HG03135 (cell line): ENCODE data around the gene KSR1.
"Not testable (repeated sequence)": the region's sequence is repeated elsewhere in the genome, so short reads cannot be mapped to it uniquely, and the experiment has no call there.

ENCODE experiments used
- ATAC-seq: cut with Tn5 transposase; IDR thresholded peaks from one replicate; pipeline ENCODE4 v1.9.1; 2021; ENCODE audit warnings: mild to moderate bottlenecking, moderate library complexity; ENCODE audit not compliant: unreplicated experiment

The KSR1 gene

DNA sequence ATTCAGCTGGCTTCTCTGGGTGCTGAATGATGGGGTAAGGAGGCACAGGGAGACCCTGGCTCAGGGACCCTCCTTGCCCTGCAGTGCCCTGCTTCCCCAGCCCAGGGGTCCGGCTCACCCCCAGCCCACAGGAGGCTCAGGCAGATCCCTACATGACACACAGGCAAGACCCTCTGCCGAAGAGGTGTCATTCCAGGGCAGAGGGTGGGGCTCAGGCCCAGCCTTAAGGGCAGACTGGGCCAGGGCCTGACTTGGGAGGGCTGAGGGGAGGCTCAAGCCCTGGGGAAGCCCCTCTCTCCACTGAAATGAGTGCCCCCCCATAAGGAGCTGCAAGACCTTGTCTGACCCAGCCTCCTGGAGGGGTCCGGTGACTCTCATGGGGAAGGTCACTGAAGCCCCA lies 30.3 kb upstream of the KSR1 start:
- no peak for ATAC-seq

DNA sequence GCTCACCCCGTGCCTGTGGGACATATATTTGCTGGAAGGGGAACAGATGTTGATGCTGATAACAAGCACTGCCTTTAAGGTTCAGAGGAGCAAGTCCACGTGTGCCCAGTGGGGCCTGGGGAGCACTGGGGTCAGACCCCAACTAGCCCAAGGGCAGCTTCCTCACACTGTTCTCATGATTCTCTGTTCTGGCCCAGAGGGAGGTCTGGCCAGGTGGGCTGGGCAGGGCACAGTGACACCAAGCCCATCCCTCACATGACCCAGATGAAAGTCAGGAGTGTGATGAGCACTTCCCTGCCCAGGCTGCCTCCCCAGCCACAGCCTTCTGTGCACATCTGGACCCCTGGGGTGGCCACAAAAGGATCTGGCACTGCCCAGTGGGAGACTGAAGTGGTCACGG lies 29.8 kb upstream of the KSR1 start:
- ATAC-seq: not testable (repeated sequence)

DNA sequence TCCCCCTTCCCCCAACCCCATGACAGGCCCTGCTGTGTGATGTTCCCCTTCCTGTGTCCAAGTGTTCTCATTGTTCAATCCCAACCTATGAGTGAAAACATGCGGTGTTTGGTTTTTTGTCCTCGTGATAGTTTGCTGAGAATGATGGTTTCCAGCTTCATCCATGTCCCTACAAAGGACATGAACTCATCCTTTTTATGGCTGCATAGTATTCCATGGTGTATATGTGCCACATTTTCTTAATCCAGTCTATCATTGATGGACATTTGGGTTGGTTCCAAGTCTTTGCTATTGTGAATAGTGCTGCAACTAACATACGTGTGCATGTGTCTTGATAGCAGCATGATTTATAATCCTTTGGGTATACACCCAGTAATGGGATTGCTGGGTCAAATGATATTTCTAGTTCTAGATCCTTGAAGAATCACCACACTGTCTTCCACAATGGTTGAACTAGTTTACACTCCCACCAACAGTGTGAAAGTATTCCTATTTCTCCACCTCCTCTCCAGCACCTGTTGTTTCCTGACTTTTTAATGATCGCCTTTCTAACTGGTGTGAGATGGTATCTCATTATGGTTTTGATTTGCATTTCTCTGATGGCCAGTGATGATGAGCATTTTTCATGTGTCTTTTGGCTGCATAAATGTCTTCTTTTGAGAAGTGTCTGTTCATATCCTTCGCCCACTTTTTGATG lies 28.9 kb upstream of the KSR1 start:
- ATAC-seq: not testable (repeated sequence)

DNA sequence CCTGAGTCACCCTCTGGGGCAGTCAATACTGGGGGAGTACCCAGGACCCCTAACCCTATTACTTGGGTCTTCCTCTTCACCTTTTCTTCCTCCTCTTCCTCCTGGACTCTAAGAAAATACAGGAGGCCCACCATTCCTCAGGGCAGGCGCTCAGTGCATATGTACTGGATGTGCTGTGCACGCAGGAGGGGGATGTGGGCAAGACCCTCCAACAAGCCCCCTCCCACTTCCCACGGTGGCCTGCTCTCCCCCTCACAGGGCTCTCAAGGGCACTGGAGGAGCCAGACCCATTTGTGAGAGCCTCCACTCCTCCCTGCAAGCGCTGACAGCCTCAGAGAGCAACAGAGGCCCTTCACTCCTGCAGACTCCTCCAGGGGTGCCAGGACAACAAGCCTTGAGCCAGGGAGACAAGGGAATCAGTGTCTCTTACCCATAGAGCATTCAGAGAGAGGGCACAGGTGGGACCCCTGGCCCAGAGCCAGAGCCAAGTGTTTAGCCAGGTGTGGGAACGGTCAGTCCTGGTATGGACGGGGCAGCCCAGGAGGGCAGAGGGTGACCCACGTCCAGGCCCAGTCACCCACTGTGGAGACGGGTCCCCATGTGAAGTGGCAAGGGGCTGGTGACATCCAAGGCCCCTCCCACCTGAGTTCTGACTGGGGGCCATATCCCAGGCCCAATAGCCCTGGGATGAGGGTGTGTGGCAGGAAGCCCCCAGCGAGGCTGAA lies 27.3 kb upstream of the KSR1 start:
- no peak for ATAC-seq

DNA sequence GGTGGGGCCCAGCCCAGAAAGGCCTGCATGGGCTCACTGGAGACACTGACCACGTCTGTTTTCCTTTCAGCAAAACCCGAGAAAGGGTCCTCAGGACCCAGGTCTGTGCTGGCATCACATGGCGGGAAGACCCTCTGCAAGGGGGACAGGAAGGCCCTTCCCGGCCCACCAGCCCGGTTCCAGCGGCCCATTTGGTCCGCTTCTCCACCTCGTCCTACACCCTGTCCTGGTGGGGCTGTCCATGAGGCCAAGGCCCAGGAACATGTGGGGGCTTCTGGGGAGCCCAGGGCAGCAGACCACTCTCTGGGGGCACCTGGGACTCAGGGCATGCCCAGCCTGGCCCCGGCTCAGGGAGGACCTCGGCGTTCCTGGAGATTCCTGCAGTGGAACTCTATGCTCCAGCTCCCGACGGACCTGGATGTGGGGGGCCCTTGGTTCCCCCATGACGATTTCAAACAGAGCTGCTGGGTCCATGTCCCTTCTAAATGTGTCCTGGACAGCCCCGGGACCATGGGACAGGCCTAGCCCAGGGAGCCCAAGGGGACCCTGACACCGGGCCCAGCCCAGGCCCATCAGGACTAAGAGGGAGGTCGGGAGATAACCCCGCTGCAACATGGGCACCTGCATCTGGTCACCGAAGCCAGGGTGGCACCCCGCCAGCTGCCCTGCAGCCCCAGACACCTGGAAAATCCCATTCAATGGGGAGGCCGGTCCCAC lies 26.4 kb upstream of the KSR1 start:
- no peak for ATAC-seq

DNA sequence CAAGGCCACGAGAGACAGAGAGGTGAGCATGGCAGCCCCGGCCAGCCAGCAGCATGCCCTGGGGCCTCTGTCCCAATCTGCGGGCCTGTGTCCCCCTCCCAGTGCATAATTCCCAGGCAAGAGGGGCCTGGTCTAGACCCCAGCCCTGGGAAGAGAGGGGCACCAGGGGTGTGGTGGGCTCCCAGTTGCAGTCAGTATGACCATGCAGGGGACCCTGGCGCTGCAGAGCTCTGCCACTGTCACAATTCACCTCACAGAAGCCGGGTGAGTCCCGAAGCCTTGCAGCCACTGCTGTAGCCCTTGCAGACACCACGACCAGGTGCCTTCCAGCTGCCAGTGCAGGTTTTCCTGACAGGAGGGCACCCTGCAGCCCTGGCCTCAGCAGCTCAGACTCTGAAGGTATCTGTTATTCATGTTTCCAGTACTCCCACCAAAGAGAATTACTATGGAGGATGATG lies 25.8 kb upstream of the KSR1 start:
- no peak for ATAC-seq

DNA sequence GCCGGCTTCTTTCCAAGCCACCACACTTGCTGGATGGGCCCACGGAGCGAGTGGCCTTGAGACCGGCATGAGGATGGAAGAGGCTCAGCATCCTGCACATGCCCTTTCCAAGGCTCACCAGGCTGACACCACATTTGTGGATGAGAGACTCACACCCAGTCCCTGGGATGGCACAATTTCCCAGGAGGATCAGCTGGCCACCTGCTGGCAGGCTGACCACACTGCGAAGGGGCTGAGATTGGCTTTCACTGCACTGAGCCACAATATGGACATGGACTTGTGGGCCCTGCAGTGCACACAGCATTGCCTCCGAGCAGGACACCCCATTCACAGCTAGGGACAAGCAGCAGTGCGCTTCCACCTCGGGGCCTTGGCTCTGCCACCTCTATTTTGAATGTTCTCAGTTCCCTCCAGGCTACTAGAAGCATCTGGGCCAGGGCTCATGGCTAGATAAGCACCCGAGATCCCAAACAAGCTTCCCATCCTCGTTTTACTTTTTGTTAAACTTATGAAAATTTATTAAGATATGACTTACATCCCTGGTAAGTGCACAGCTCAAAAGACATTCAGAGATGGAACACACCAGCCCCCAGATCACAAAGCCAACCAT lies 25.3 kb upstream of the KSR1 start:
- ATAC-seq: no peak

DNA sequence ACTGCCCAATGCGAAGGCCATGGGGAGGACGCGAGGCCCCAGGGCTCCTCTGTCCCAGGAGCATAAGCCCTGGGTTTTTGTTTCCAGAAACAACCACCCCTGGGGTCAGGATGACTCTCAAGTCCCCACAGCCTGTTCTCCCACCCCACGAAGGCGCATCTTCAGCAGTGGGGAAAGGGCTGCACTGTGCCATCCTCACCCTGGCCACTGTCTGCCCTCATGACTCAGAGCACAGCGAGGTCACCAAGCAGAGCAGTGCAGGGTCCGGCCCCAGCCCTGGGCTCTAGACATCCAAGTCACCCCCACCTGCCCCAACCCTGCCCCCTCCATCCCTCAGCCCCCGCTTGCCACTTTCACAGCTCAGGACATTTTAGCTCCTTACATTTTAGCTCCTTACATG lies 22.7 kb upstream of the KSR1 start:
- ATAC-seq: no peak

DNA sequence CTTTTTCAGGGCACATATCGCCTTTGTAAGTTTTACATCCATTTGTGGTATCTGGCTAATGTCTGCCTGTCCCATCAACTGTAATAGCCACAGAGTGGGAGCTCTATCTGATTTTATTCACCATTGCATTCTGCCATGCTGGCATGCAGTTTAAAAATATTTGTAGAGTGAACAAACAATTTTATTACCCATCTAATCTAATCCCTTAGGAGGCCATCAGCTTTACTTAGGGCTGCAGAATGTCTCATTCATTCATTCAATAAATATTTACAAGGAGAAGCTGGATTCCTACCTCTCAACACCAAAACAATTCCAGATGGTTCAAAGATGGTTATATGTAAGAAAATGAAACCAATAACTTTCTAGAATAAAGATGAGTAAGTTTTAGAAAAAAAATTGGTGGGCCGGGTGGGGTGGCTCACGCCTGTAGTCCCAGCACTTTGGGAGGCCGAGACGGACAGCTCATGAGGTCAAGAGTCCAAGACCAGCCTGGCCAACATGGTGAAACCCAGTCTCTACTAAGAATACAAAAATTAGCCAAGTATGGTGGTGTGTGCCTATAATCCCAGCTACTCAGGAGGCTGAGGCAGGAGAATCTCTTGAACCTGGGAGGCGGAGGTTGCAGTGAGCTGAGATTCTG lies 20.7 kb upstream of the KSR1 start:
- not testable (repeated sequence) for ATAC-seq

DNA sequence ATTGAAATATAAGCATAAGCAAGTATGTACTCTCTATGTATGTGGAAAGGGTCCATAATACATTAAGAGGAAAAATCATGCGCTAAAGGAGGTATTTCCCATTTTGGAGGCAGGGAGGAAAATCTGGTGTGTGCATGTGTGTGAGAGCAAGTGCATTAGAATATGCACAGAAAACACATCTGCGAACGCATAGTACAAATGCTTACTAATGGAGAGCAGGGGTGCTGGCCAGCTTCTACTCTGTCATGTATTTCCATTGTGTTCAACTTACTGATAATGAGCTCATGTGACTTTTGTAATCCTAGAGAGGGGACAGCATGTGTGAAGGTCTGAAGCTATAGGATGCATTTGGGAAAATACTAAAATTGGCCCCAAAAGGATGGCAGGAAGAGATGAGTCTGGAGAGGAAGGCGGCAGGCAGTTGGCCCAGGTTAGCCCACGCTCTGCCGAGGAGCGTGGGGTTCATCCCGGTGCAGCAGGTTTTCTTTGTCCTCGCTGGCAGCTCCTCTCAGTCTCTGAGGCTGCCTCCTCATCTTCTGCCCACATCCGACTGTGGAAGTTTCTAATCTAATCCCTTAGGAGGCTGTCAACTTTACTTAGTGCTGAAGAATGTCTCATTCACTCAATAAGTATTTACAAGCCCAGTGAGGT lies 17.8 kb upstream of the KSR1 start:
- ATAC-seq: no peak

DNA sequence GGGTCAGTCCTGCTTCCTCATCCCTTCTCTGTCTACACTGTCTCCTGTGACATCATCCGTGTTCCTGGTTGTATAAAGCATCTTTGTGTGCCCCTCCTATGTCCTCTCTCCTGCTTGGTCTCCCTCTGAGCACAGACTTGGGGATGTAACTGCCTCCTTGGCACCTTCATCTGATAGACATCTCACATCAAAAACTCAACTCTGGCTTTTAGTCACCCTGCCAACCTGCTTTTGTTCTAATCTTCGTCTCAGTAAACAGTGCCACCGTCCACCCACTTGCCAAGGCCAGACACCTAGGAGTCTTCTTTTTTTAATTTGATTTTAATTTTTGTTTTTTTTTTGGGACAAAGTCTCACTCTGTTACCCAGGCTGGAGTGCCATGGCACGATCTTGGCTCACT lies 16.9 kb upstream of the KSR1 start:
- ATAC-seq: no peak

DNA sequence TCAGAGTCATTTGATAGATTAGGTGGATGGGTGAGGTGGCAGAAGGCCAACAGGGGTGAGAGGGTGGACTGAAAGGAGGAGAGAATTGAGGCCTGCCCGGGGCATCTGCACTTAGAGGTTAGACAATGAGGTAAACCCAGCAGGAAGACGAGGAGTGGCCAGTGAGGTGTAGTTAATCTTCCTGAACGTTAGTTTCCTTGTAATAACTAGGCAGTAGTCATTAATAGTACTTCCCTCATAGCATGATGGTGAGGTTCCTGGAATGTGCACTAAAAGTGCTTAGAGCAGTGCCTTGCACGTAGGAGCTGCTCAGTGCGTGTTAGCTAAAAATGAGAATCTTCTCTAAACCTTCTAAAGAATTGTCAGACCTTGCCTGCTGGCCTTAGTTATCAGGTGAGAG lies 13.5 kb upstream of the KSR1 start:
- no peak for ATAC-seq

DNA sequence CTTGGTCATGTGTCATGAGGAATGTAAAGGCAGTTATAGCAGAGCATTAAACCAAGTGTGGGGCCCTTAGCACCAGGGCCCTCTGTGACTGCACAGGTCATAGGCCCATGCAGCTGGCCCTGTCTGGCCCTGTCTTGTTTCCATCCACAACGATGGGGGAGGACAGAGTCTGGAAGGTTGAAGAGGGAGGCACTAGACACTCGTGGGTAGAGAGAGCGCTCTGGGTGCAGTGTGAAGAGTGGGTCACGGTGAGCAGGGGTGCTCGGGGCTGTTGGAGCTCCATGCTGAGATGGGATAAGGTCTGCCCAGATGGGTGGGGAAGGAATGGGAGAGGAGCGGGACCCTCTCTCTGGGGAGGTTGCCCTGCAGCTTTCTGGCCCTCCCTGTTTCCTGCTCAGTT lies 12.8 kb upstream of the KSR1 start:
- no peak for ATAC-seq

DNA sequence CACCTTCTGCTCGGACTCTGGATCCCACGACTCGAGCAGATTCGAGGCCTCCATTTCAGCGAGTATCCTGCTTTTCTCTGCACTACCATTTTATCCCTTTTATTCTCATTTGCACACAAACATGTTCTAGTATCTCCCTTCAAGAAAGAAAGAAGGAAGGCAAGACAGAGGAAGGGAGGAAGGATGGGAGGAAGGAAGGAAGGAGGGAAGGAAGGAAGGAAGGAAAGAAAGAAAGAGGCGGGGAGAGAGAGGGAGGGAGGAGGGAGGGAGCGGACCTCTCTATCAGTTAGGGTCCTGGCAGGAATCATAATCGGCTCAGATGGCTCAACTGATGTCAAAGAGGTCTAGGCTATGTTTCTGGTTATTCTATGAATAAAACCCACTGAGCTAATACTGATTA lies 10.3 kb upstream of the KSR1 start:
- no peak for ATAC-seq

DNA sequence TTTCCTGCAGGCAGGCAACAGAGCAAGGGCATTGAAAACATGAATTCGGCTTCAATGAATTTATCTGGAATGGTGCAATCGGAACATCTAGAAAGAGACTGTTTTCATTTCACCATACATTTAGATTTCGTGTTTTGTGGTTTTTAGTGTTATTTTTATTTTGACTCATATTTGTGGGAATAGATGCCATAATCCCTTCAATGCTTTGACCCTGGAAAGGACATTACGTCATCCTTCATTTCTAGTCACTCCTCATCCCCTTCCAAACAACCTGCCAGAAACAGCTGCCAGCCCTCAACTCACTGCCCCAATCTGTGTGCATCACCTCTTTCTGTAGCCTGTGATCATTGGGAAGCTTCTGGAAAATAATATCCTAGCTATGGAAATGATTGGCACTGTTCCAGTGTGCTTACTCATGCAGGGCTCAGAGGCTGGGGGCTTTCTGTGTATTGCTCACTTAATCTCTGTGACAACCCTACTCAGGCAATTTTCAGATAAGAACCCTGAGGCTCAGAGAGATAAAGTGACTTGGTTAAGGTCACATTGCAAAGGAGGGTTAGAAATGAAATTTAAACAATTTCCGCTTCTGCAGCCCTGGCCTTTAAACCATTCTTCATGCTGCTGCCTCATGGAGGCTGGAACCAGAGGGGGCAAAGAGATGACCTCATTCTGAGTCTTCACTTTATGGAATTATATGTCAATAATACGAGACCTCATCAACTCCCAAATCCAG lies 9.5 kb upstream of the KSR1 start:
- no peak for ATAC-seq

DNA sequence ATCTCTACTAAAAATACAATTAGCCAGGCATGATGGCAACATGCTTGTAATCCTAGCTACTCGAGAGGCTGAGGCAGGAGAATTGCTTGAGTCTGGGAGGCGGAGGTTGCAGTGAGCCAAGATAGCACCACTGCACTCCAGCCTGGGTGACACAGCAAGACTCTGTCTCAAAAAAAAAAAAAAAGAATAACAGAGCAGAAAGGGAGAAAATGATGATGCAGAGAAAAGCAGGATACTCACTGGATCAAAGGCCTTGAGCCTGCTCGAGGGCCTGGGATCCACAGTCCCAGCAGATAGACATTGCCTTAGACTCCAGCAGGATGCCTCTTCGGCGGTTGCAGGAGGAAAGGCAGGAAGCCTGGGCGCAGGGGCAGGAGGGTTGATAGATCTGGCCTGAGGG lies 7.7 kb upstream of the KSR1 start:
- not testable (repeated sequence) for ATAC-seq

DNA sequence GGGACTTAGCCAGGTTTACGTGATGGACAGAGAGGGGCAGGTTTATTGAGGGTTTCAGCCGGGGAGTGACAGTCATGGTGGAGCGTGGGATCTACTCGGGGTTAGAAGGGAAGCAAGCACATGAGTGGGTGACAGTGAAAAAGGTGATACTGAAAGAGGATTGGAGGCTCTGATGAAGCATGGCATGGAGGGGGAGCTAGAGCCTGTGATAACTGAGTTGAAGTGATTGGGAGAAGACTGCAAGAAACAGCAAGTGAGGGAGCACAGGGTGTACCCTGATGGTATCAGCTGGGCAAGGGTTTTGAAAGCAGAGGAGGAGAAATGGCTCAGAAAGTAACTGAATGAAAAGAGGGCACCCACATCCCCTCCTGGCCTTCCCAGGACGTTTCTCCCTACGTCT lies 6.7 kb upstream of the KSR1 start:
- no peak for ATAC-seq

DNA sequence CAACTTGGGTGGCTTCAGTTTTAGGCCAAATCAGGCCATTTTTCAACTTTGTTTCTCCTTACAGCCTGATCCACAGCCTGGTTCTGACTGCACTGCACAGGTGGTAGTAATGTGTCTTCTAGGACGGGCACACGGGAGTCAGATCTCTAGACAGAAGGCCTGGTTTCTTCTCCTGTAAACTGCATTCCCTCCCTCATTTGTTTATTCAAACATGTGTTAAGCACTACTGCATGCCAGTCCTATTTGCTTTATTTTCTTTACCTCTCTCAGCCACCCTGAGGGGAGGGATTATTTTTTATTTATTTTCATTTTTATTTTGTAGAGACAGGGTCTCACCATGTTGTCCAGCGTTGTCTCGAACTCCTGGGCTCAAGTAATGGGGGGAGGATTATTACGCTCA lies 6.3 kb upstream of the KSR1 start:
- no peak for ATAC-seq

DNA sequence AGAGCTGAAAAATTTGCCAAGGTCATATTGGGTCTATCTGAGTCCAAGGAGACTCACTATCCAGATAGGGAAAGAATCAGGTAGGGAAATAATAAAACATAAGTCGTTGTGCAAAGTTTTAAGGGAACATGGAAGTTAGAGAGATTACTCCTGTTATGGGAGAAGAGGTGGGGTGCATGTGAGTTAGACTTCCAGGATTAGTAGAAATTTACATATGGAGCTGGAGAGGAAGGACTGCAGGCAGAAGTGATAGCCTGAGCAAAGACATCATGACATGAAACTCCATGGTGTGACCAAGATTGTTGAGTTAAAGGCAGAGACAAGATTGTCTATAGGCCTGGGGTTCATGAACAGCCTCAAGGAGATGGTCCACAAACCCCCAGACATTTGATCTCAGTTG lies 5.8 kb upstream of the KSR1 start:
- ATAC-seq: no peak

DNA sequence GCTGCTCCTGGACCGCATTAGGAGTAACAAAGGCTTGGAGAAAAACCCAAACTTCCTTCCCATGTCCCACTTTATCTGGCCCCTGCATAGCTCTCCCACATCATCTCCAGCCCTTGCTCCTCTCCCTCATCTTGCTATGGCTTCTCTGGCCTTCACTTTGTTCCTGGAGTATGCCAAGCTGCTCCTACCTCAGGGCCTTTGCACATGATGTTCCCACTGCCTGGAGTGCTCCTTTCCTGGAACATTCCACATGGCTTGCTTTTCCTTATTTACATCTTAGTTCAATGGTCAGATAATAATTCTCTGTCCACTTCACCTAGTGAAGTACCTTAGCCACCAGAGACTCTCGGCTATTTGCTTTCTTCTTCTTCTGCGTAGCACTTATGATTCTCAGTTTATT lies 4.3 kb upstream of the KSR1 start:
- no peak for ATAC-seq
